Nephron (organoid): ENCODE results near the gene UBAC2.

Experiments used
- H3K27ac Mint-ChIP-seq, 3 experiments: 2 replicates each; pipeline ENCODE4 v1.8.0; 2020; ENCODE audit warnings: mixed read lengths in 3 of 3, mild to moderate bottlenecking in 2 of 3, moderate library complexity in 1 of 3
- H3K27me3 Mint-ChIP-seq: 2 replicates; pipeline ENCODE4 v1.8.0; 2021; ENCODE audit warnings: low read depth, mild to moderate bottlenecking, moderate library complexity, mixed read lengths
- H3K36me3 Mint-ChIP-seq: 2 replicates; pipeline ENCODE4 v1.8.0; 2020; ENCODE audit warnings: low read depth, mixed read lengths
- H3K4me1 Mint-ChIP-seq: 2 replicates; pipeline ENCODE4 v1.8.0; 2020; ENCODE audit warnings: mixed read lengths
- H3K4me3 Mint-ChIP-seq, 3 experiments: 2 replicates each; pipeline ENCODE4 v1.8.0; 2020; ENCODE audit warnings: mild to moderate bottlenecking in 3 of 3, mixed read lengths in 3 of 3, moderate library complexity in 2 of 3
- H3K9me3 Mint-ChIP-seq: 2 replicates; pipeline ENCODE4 v1.8.0; 2020; ENCODE audit warnings: mixed read lengths
- CTCF ChIP-seq, 3 experiments: fragments of 200-600 bp; sonication (generic); IDR thresholded peaks; one replicate each; pipeline ENCODE4 v1.5.0; 2021; ENCODE audit warnings: antibody characterized with exemption in 3 of 3; ENCODE audit not compliant: unreplicated experiment in 3 of 3

The UBAC2 gene

DNA sequence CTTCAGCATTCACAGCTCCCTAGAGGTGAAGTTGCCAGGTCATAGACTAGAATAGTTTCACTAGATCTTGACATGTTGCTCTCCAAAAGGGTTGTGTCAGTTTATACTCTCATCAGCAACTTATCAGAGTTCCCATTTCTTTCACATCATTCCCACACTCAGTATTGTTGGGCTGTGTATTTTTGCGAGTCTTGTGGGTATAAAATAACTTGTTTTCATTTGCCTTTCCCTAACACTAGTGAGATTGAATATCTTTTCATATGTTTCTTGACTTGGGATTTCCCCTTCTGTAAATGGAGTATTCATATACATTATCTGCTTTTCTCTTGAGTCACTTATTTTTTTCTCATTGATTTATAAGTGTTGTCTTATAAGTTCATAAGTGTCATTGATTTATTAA lies 161.7 kb downstream of the UBAC2 start:
- Mint-ChIP-seq H3K9me3 (no peaks in the 10 kb centered on the region), H3K36me3 (peaks cover 39% of the 10 kb centered on the region), H3K27me3 (no peaks in the 10 kb centered on the region), H3K4me3 (no peak overlapping the region), H3K27ac (no peak overlapping the region), H3K4me1 (no peaks in the 10 kb centered on the region)
- no peak for TF ChIP-seq CTCF (IDR thresholded peaks at IDR 0.05; ENCODE audit: unreplicated experiment in 3 of 3)

- Mint-ChIP-seq H3K4me1 (no peaks in the 10 kb centered on the region), H3K36me3 (peaks cover 40% of the 10 kb centered on the region), H3K4me3 (no peak overlapping the region), H3K9me3 (no peaks in the 10 kb centered on the region), H3K27ac (no peak overlapping the region), H3K27me3 (no peaks in the 10 kb centered on the region)
- no peak for TF ChIP-seq CTCF (IDR thresholded peaks at IDR 0.05; ENCODE audit: unreplicated experiment in 3 of 3)
Observed at GRCh38 chr13:99363391-99363790, 162.7 kb downstream of the UBAC2 start.

GRCh38 chr13:99363949-99364348 lies 163.3 kb downstream of the UBAC2 start:
- no peaks in the 10 kb centered on the region for H3K27me3 Mint-ChIP-seq
- no peak overlapping the region for H3K27ac Mint-ChIP-seq
- no peak for TF ChIP-seq CTCF (IDR thresholded peaks at IDR 0.05; ENCODE audit: unreplicated experiment in 3 of 3)
- no peaks in the 10 kb centered on the region for H3K4me1 Mint-ChIP-seq
- no peak overlapping the region for H3K4me3 Mint-ChIP-seq
- H3K36me3 Mint-ChIP-seq, result peaks cover 39% of the 10 kb centered on the region
- H3K9me3 Mint-ChIP-seq, result no peaks in the 10 kb centered on the region

GRCh38 chr13:99366075-99366987 lies 165.7 kb downstream of the UBAC2 start:
- peaks cover 41% of the 10 kb centered on the region for H3K36me3 Mint-ChIP-seq
- no peaks in the 10 kb centered on the region for H3K9me3 Mint-ChIP-seq
- H3K4me1 Mint-ChIP-seq, result no peaks in the 10 kb centered on the region
- H3K27ac Mint-ChIP-seq, result no peak overlapping the region
- no peaks in the 10 kb centered on the region for H3K27me3 Mint-ChIP-seq
- TF ChIP-seq CTCF (IDR thresholded peaks at IDR 0.05; ENCODE audit: unreplicated experiment in 3 of 3), result no peak
- H3K4me3 Mint-ChIP-seq, result no peak overlapping the region

- Mint-ChIP-seq H3K9me3 (no peaks in the 10 kb centered on the region), H3K4me3 (no peak overlapping the region), H3K4me1 (no peaks in the 10 kb centered on the region), H3K36me3 (peaks cover 40% of the 10 kb centered on the region), H3K27ac (no peak overlapping the region), H3K27me3 (no peaks in the 10 kb centered on the region)
- TF ChIP-seq CTCF (IDR thresholded peaks at IDR 0.05; ENCODE audit: unreplicated experiment in 3 of 3), result no peak
Observed at GRCh38 chr13:99367106-99367616, 166.5 kb downstream of the UBAC2 start.
